Epithelial cell of alveolus of lung (primary cell): ENCODE results near the gene ZCCHC7. TPM values are rescaled to one million over a fixed set of nuclear protein-coding genes. Genes with fewer than 3 reads are reported as not detected.

Experiments
- total RNA-seq: library from RNA; depleted of rRNA; stranded (reverse); fragments of >200 nt; gene quantifications from 2 replicates; pipeline ENCODE4 v1.2.1, GENCODE V29; 2015

The ZCCHC7 gene
- total RNA-seq = 13.4 and 14.6 TPM in 2 replicates

GRCh38 chr9:37119907-37120842 lies at the start of gene ZCCHC7:
ZCCHC7 (plus strand) TSS chr9:37120574.

Other genes with a start within 250 kb of the ZCCHC7 start
- gene PAX5, start 86.3 kb upstream of the ZCCHC7 start, total RNA-seq = not detected in 2 replicates